ENCODE measurements around the gene RNF13.
"Not testable (repeated sequence)": the region's sequence is repeated elsewhere in the genome, so short reads cannot be mapped to it uniquely, and the experiment has no call there.

Gene RNF13

DNA sequence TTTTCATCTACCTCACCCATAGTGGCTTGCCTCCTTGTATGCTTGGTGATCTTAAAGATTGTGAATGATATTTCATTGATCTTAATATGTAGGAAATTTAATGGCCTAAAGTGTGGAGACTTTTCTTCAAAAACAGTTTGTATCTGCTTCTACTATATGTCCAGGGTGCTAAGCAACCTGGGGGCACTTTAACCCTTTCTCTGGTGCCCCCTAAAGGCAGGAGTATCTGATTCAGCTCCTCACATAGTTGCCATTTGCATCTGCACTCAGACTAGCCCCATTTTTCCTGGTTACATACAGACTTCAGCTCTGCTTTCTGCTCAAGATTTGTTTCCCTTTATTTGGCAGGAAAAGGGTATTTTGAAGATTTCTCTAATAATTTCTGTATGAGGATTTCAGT is 162.9 kb downstream of the RNF13 start:
- DNase-seq (ENCODE audit: low read depth): no peak
- TF ChIP-seq, protein P1, sequence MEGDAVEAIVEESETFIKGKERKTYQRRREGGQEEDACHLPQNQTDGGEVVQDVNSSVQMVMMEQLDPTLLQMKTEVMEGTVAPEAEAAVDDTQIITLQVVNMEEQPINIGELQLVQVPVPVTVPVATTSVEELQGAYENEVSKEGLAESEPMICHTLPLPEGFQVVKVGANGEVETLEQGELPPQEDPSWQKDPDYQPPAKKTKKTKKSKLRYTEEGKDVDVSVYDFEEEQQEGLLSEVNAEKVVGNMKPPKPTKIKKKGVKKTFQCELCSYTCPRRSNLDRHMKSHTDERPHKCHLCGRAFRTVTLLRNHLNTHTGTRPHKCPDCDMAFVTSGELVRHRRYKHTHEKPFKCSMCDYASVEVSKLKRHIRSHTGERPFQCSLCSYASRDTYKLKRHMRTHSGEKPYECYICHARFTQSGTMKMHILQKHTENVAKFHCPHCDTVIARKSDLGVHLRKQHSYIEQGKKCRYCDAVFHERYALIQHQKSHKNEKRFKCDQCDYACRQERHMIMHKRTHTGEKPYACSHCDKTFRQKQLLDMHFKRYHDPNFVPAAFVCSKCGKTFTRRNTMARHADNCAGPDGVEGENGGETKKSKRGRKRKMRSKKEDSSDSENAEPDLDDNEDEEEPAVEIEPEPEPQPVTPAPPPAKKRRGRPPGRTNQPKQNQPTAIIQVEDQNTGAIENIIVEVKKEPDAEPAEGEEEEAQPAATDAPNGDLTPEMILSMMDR (IDR thresholded peaks at IDR 0.05; ENCODE audit: control insufficient read depth, extremely low read depth, insufficient read depth): no peak
- no peak overlapping the region for H3K4me3 ChIP-seq (ENCODE audit: low read depth, low read length)

DNA sequence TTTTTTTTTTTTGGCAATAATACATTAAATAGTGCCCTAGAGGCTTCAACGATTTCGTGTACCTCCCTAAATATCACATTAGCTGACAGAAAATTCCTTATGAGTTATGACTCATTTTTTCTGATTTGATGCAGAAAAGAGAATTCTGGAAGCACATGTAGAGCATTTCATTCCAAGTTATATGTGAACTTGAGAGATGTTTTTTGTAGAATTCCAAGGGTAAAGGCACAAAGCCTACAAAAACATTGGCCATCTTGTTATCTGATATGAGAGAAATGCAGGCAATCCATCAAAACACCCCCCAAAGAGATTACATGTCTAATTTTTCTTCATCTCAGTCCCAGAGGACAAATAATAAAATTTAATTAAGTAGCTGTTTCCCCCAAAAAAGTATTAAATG is 164.4 kb downstream of the RNF13 start:
- no peak overlapping the region for H3K4me3 ChIP-seq (ENCODE audit: low read depth, low read length)
- DNase-seq (ENCODE audit: low read depth): no peak
- TF ChIP-seq, protein P1 (IDR thresholded peaks at IDR 0.05; ENCODE audit: control insufficient read depth, extremely low read depth, insufficient read depth): no peak

DNA sequence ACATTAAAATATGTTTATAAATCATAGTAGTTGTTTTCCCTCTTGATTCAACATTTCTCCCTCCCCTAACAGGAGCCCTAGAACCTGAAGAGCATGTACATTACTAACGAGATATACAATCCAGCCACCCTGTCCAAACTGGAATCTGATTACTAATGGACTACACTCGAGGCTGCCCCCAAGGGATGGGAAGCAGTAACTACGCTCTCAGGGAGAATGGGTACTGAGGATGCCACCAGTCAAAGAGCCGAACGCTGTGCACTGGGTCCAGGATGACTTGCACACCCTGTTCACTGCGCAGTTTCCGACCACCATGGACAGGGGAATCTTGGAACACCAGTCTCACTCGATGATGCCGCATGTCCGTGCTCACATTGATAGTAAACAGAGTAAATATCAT is 169.0 kb downstream of the RNF13 start:
- H3K4me3 ChIP-seq (ENCODE audit: low read depth, low read length); DNase-seq (ENCODE audit: low read depth): not testable (repeated sequence)

DNA sequence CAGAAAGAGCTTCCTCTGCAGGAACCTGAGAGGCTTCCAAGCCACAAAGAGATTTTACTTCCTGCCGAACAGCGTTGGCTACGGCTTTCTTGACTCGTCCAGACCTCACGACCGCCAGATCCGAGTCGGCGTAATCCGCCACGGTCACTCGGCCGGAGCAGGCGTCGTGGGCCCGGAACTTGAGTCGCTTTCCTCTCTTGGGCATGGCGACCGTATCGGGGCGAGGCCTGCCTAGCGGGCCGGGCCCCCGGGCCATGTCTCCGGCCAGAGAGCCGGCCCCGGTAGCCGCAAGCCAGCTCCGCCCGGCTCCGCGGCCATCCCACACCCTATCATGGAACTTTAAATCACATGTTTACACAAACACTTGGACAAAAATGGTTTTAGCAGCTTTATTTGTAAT is 170.0 kb downstream of the RNF13 start:
- not testable (repeated sequence) for H3K4me3 ChIP-seq (ENCODE audit: low read depth, low read length); DNase-seq (ENCODE audit: low read depth)

DNA sequence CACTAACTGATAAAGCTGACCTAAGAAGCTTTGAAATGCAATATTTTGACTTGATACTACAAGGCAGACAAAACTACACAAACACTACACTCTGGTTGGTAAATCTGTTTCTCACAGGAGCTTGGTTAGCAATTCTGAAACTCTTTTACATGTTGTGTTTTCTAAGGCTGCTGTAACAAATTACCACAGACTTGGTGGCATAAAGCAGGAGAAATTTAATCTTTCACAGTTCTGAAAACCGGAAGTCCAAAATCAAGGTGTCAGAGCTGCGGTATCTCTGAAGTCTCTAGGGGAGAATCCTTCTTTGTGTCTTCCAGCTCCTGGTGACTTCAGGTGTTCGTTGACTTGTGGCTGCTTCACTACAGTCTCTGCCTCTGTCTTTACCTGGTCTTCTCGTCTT is 170.6 kb downstream of the RNF13 start:
- H3K4me3 ChIP-seq (ENCODE audit: low read depth, low read length): no peak overlapping the region
- DNase-seq (ENCODE audit: low read depth): no peak
- TF ChIP-seq, protein P1 (IDR thresholded peaks at IDR 0.05; ENCODE audit: control insufficient read depth, extremely low read depth, insufficient read depth): no peak

DNA sequence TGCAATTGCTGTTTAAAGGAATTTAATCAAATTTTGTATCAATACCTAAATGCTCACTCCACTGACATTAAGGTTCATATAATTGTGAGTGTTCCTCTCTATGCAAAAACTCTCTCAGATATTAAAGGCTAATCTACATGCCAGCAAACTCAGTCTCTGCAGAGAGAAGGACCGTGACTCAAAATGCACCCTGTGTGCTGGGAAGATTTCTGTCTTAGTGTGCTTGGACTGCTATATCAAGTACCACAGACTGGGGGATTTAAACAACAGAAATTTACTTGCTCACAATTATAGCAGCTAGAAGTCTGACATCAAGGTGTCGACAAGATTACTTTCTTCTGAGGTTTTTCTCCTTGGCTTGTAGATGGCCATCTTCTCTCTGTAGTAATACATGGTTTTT is 176.3 kb downstream of the RNF13 start:
- TF ChIP-seq, protein P1 (IDR thresholded peaks at IDR 0.05; ENCODE audit: control insufficient read depth, extremely low read depth, insufficient read depth): no peak
- H3K4me3 ChIP-seq (ENCODE audit: low read depth, low read length): no peak overlapping the region
- no peak for DNase-seq (ENCODE audit: low read depth)

DNA sequence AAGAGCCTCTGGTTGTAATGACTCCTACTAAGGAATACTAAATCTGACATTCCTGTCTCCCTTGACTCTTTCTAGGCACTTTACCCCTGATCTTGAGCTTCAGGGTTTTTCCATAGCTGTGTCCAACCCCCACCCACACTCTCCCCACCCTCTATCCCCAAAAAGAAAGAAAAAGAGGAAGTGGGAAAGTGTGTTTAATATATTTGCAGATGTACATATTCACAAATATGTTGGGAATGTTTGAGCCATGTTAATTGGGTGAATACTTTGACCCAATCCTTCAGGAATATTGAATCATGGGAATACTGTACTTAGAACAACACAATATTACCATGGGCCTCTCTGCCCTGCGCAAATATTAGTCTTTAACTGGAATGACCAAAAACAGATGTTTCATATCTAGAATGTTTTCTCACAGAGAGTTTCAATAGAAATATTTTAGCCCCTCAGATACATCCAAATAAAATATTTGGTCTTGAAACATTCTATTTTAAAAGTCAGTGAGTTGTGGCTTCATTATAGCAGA is 177.5 kb downstream of the RNF13 start:
- H3K4me3 ChIP-seq (ENCODE audit: low read depth, low read length): no peak overlapping the region
- TF ChIP-seq, protein P1 (IDR thresholded peaks at IDR 0.05; ENCODE audit: control insufficient read depth, extremely low read depth, insufficient read depth): no peak
- DNase-seq (ENCODE audit: low read depth): no peak

DNA sequence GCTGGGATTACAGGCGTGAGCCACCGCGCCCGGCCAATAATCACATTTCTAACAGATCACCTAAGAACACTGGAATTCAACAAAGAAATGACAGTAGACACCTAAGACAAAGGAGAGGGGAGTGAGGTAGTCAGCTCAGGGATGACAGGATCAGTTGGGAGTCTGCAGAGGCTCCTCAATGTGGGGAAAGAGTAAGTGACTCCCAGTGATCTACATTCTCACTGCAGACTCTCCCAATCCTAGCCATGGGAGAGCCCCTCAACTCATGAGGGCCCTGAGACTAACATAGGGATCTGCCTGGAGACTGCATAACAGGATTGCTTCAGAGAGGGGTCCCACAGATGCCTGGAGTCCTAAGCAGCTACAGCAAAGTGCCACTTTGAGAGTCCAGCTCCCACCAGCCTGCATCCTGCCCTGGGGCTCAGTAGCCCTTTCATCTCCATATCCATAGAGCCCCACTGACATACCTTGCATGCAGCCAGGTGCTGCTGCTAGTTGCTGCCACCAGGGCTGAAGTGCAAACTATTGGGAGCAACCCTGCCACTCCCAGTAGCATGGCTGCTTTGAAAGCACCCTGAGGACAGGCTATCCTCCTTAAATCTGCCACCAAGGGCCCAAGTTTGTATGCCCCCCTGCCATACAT is 179.5 kb downstream of the RNF13 start:
- DNase-seq (ENCODE audit: low read depth): no peak
- TF ChIP-seq, protein P1 (IDR thresholded peaks at IDR 0.05; ENCODE audit: control insufficient read depth, extremely low read depth, insufficient read depth): no peak
- no peak overlapping the region for H3K4me3 ChIP-seq (ENCODE audit: low read depth, low read length)
